SK-N-SH treated with all-trans-retinoic acid at 6 μM for 48 hours (cell line): ENCODE measurements around the gene PARP3.

ENCODE experiments used
- ATAC-seq: fragments of 200-7000 bp; cut with Tn5 transposase; 3 replicates; pipeline ENCODE4 v1.9.1; 2020; ENCODE audit warnings: mild to moderate bottlenecking, moderate library complexity
- BACH2 ChIP-seq: fragments of 250-450 bp; sonication (Bioruptor Pico); IDR thresholded peaks from 2 replicates; pipeline ENCODE4 v1.9.0; 2021; ENCODE audit warnings: mild to moderate bottlenecking, borderline replicate concordance
- CREB5 ChIP-seq: fragments of 250-450 bp; sonication (Bioruptor Pico); IDR thresholded peaks from 2 replicates; pipeline ENCODE4 v1.5.1; 2020; ENCODE audit warnings: low read depth, mild to moderate bottlenecking, moderate library complexity
- CSDC2 ChIP-seq: fragments of 250-450 bp; sonication (Bioruptor Pico); IDR thresholded peaks from 2 replicates; pipeline ENCODE4 v1.5.0; 2020; ENCODE audit warnings: mild to moderate bottlenecking, moderate library complexity
- CSRNP3 ChIP-seq: fragments of 250-450 bp; sonication (Bioruptor Pico); IDR thresholded peaks from 2 replicates; pipeline ENCODE4 v1.5.1; 2021; ENCODE audit warnings: mild to moderate bottlenecking, moderate library complexity
- ESRRG ChIP-seq: fragments of 250-450 bp; sonication (Bioruptor Pico); IDR thresholded peaks from 2 replicates; pipeline ENCODE4 v1.6.1; 2021; ENCODE audit warnings: mild to moderate bottlenecking
- ISL1 ChIP-seq: fragments of 250-450 bp; sonication (Bioruptor Pico); IDR thresholded peaks from 2 replicates; pipeline ENCODE4 v2.1.2; 2022; ENCODE audit warnings: mild to moderate bottlenecking, moderate library complexity
- OSR1 ChIP-seq: fragments of 250-450 bp; sonication (Bioruptor Pico); IDR thresholded peaks from 2 replicates; pipeline ENCODE4 v1.8.0; 2022; ENCODE audit warnings: moderate library complexity, mild to moderate bottlenecking, inconsistent platforms
- PATZ1 ChIP-seq: fragments of 250-450 bp; sonication (Bioruptor Pico); IDR thresholded peaks from 2 replicates; pipeline ENCODE4 v1.8.0; 2020; ENCODE audit warnings: mild to moderate bottlenecking, moderate library complexity, borderline replicate concordance
- PPARA ChIP-seq: fragments of 250-450 bp; sonication (Bioruptor Pico); IDR thresholded peaks from 2 replicates; pipeline ENCODE4 v1.5.0; 2020; ENCODE audit warnings: mild to moderate bottlenecking, borderline replicate concordance
- RARB ChIP-seq: fragments of 250-450 bp; sonication (Bioruptor Pico); IDR thresholded peaks from 2 replicates; pipeline ENCODE4 v1.8.0; 2021; ENCODE audit warnings: mild to moderate bottlenecking, moderate library complexity
- SNAI2 ChIP-seq: fragments of 250-450 bp; sonication (Bioruptor Pico); IDR thresholded peaks from 2 replicates; pipeline ENCODE4 v1.5.0; 2020; ENCODE audit warnings: mild to moderate bottlenecking, moderate library complexity
- TCF4 ChIP-seq: fragments of 250-450 bp; sonication (Bioruptor Pico); IDR thresholded peaks from 2 replicates; pipeline ENCODE4 v1.8.0; 2021; ENCODE audit warnings: mild to moderate bottlenecking, moderate library complexity, borderline replicate concordance
- TSHZ2 ChIP-seq: fragments of 250-450 bp; sonication (Bioruptor Pico); IDR thresholded peaks from 2 replicates; pipeline ENCODE4 v1.5.0; 2020; ENCODE audit warnings: mild to moderate bottlenecking, moderate library complexity
- ZC3H10 ChIP-seq: fragments of 250-450 bp; sonication (Bioruptor Pico); IDR thresholded peaks from 2 replicates; pipeline ENCODE4 v1.5.1; 2021; ENCODE audit warnings: mild to moderate bottlenecking, moderate library complexity
- ZFP3 ChIP-seq: fragments of 250-450 bp; sonication (Bioruptor Pico); IDR thresholded peaks from 2 replicates; pipeline ENCODE4 v1.5.0; 2020; ENCODE audit warnings: mild to moderate bottlenecking, moderate library complexity
- ZFP30 ChIP-seq: fragments of 450-650 bp; formaldehyde crosslinking; IDR thresholded peaks from 2 replicates; pipeline ENCODE4 v1.5.0; 2022; ENCODE audit warnings: mild to moderate bottlenecking, moderate library complexity
- ZNF565 ChIP-seq: fragments of 450-650 bp; formaldehyde crosslinking; conservative IDR thresholded peaks from 2 replicates; pipeline ENCODE4 v1.5.0; 2020; ENCODE audit warnings: low read depth, mild to moderate bottlenecking, moderate library complexity
- ZNF8 ChIP-seq: fragments of 450-650 bp; formaldehyde crosslinking; IDR thresholded peaks from 2 replicates; pipeline ENCODE4 v1.5.0; 2020; ENCODE audit warnings: mild to moderate bottlenecking, moderate library complexity

The PARP3 gene

GRCh38 chr3:51943451-51944391 lies 1.6 kb downstream of the PARP3 start:
- no peak for TF ChIP-seq BACH2 (CRISPR knock-in tag)
- TF ChIP-seq SNAI2 = no peak
- no peak for TF ChIP-seq CREB5 (CRISPR knock-in tag)
- TF ChIP-seq ISL1 (CRISPR knock-in tag) = no peak
- no peak for TF ChIP-seq TSHZ2 (CRISPR knock-in tag)
- TF ChIP-seq PPARA (CRISPR knock-in tag) = no peak
- TF ChIP-seq ZNF565 (CRISPR knock-in tag) = no peak
- no peak for TF ChIP-seq OSR1 (CRISPR knock-in tag)
- TF ChIP-seq PATZ1 (CRISPR knock-in tag) = no peak
- TF ChIP-seq CSDC2 (CRISPR knock-in tag) = no peak
- no peak for ATAC-seq

GRCh38 chr3:51944451-51945021 lies 2.4 kb downstream of the PARP3 start:
- no peak for ATAC-seq
- TF ChIP-seq TCF4 (no peak), RARB (CRISPR knock-in tag) (no peak), SNAI2 (no peak), ZNF8 (CRISPR knock-in tag) (no peak)

- ATAC-seq = no peak
- TF ChIP-seq ZFP30 = no peak
- no peak for TF ChIP-seq RARB (CRISPR knock-in tag)
- no peak for TF ChIP-seq ZC3H10
- no peak for TF ChIP-seq ESRRG (CRISPR knock-in tag)
- no peak for TF ChIP-seq CSRNP3 (CRISPR knock-in tag)
Measured at GRCh38 chr3:51945031-51945840, 3.1 kb downstream of the PARP3 start.

- no peak for ATAC-seq
- TF ChIP-seq RARB (CRISPR knock-in tag) (no peak), ESRRG (CRISPR knock-in tag) (no peak), CREB5 (CRISPR knock-in tag) (no peak), SNAI2 (no peak), ZFP3 (CRISPR knock-in tag) (no peak), ZNF8 (CRISPR knock-in tag) (no peak), ISL1 (CRISPR knock-in tag) (no peak), TSHZ2 (CRISPR knock-in tag) (no peak), OSR1 (CRISPR knock-in tag) (no peak)
Measured at GRCh38 chr3:51945926-51946705, 4.0 kb downstream of the PARP3 start.
